Endothelial cell of umbilical vein (primary cell): Measurements from ENCODE around the gene MLANA. TPM values are rescaled to one million over a fixed set of nuclear protein-coding genes. Genes with fewer than 3 reads are reported as not detected.

ENCODE experiments used
- BruUV-seq: library from RNA; stranded (reverse); fragments of 400-500 nt; replicated peaks from 2 replicates; lab custom pipeline; 2021; lab: Mats Ljungman, UMichigan
- CTCF ChIA-PET: fragments of 300-600, 350-600 bp; sonication (Branson Sonifier 250); formaldehyde crosslinking; loops from one replicate; lab custom pipeline; 2021; ENCODE audit warnings: antibody characterized with exemption, inconsistent platforms; lab: Charles Lee
- POLR2A ChIA-PET: fragments of 300-600, 350-600 bp; sonication (Branson Sonifier 250); formaldehyde crosslinking; loops from one replicate; lab custom pipeline; 2021; ENCODE audit warnings: antibody characterized with exemption, inconsistent platforms; lab: Charles Lee
- DNase-seq: peaks from one replicate; pipeline ENCODE4 v3.0.0-alpha.2; 2011; ENCODE audit warnings: low read depth, low spot score
- FAIRE-seq: peaks from 2 replicates; lab custom pipeline; 2011; peaks lifted over from hg19 to GRCh38; lab: Jason Lieb, UNC
- H2AFZ ChIP-seq: 2 replicates; pipeline ENCODE4 v1.6.0; 2012; ENCODE audit warnings: low read depth, low read length, control low read depth, inconsistent platforms
- H3K27ac ChIP-seq: 2 replicates; pipeline ENCODE4 v1.5.1; 2011; ENCODE audit warnings: low read depth, mild to moderate bottlenecking, control low read depth, low read length, moderate library complexity; ENCODE audit not compliant: insufficient read depth
- H3K27me3 ChIP-seq, 2 experiments: 2 replicates each; pipeline versions ENCODE4 v1.6.0 to v1.6.1; 2011; ENCODE audit warnings: low read length in 2 of 2, mixed read lengths in 1 of 2; ENCODE audit not compliant: control insufficient read depth in 2 of 2, insufficient read depth in 2 of 2
- H3K36me3 ChIP-seq, 2 experiments: 2 replicates in 1 of 2; 3 replicates in 1 of 2; pipeline ENCODE4 v1.5.1; 2011; ENCODE audit warnings: low read length in 2 of 2, mild to moderate bottlenecking in 1 of 2, moderate library complexity in 1 of 2; ENCODE audit not compliant: control insufficient read depth in 2 of 2, insufficient read depth in 2 of 2; ENCODE audit errors: extremely low read depth in 1 of 2
- H3K4me1 ChIP-seq: 3 replicates; pipeline ENCODE4 v1.5.1; 2011; ENCODE audit warnings: mild to moderate bottlenecking, low read length; ENCODE audit not compliant: control insufficient read depth, insufficient read depth; ENCODE audit errors: extremely low read depth
- H3K4me2 ChIP-seq: 2 replicates; pipeline ENCODE4 v1.6.1; 2011; ENCODE audit warnings: low read length, control low read depth, mixed read lengths; ENCODE audit not compliant: insufficient read depth
- H3K4me3 ChIP-seq, 3 experiments: fragments of 200-600 bp in 1 of 3; sonication (generic), shearing (Covaris generic) in 1 of 3; replicated peaks in 1 of 3; 2 replicates each; pipeline ENCODE4 v1.5.1; 2011 to 2016; ENCODE audit warnings: control low read depth in 3 of 3, low read length in 3 of 3, mild to moderate bottlenecking in 2 of 3, inconsistent platforms in 1 of 3, low read depth in 1 of 3, moderate library complexity in 1 of 3; ENCODE audit not compliant: insufficient read depth in 1 of 3
- H3K79me2 ChIP-seq: 2 replicates; pipeline ENCODE4 v1.6.0; 2012; ENCODE audit warnings: low read length, inconsistent platforms; ENCODE audit not compliant: control insufficient read depth, insufficient read depth
- H3K9ac ChIP-seq: replicated peaks from 2 replicates; pipeline ENCODE3; 2011; ENCODE audit warnings: low read length, control low read depth; ENCODE audit not compliant: insufficient read depth; ENCODE audit errors: extremely low read depth
- H3K9me1 ChIP-seq: replicated peaks from 3 replicates; pipeline ENCODE4 v1.6.0; 2011; ENCODE audit warnings: mild to moderate bottlenecking, low read length; ENCODE audit not compliant: control insufficient read depth, insufficient read depth; ENCODE audit errors: extremely low read depth
- H3K9me3 ChIP-seq: replicated peaks from 2 replicates; pipeline ENCODE4 v1.5.1; 2012; ENCODE audit warnings: low read length, inconsistent platforms; ENCODE audit not compliant: control insufficient read depth, insufficient read depth
- H4K20me1 ChIP-seq: replicated peaks from 2 replicates; pipeline ENCODE3; 2011; ENCODE audit warnings: mild to moderate bottlenecking, low read length; ENCODE audit not compliant: control insufficient read depth, insufficient read depth; ENCODE audit errors: extremely low read depth
- CTCF ChIP-seq, 2 donors: IDR thresholded peaks; 1 replicate in 1 of 2; 2 replicates in 1 of 2; pipeline ENCODE4 v1.5.1; 2011; ENCODE audit warnings: low read length in 2 of 2, mild to moderate bottlenecking in 2 of 2, moderate library complexity in 2 of 2, control low read depth in 1 of 2, inconsistent platforms in 1 of 2, low read depth in 1 of 2; ENCODE audit not compliant: insufficient read depth in 1 of 2; ENCODE audit errors: extremely low read depth in 1 of 2
- EZH2 ChIP-seq: IDR thresholded peaks from 2 replicates; pipeline ENCODE4 v1.6.1; 2012; ENCODE audit warnings: borderline replicate concordance, low read depth, mild to moderate bottlenecking, moderate library complexity, low read length, inconsistent platforms; ENCODE audit not compliant: severe bottlenecking
- FOS ChIP-seq: IDR thresholded peaks from 2 replicates; pipeline ENCODE4 v1.6.1; 2011; ENCODE audit warnings: mild to moderate bottlenecking, low read length, moderate library complexity, borderline replicate concordance; ENCODE audit not compliant: insufficient read depth
- GATA2 ChIP-seq: IDR thresholded peaks from 2 replicates; pipeline ENCODE4 v1.7.0; 2011; ENCODE audit warnings: low read depth, mild to moderate bottlenecking, moderate library complexity, mixed read lengths, low read length; ENCODE audit not compliant: insufficient read length, insufficient read depth
- JUN ChIP-seq: IDR thresholded peaks from 2 replicates; pipeline ENCODE4 v1.6.1; 2011; ENCODE audit warnings: borderline replicate concordance, low read depth; ENCODE audit not compliant: insufficient read length, insufficient read depth
- MAX ChIP-seq: IDR thresholded peaks from 2 replicates; pipeline ENCODE4 v1.6.1; 2011; ENCODE audit not compliant: insufficient read depth, insufficient read length
- MYC ChIP-seq: IDR thresholded peaks from one replicate; pipeline ENCODE4 v1.6.1; 2011; ENCODE audit warnings: mild to moderate bottlenecking, low read depth, low read length
- POLR2A ChIP-seq: IDR thresholded peaks from 2 replicates; pipeline ENCODE4 v1.6.1; 2012; ENCODE audit warnings: low read depth, mild to moderate bottlenecking, control low read depth, low read length
- POLR2AphosphoS5 ChIP-seq: IDR thresholded peaks from 2 replicates; pipeline ENCODE4 v1.6.1; 2012; ENCODE audit warnings: low read depth, mild to moderate bottlenecking, control low read depth, low read length, moderate library complexity; ENCODE audit not compliant: insufficient read depth
- dilution Hi-C: fragments of 300-500 bp; cut with MboI; formaldehyde crosslinking; loops from one replicate; pipeline ENCODE4 v1.15.0; 2019; ENCODE audit warnings: low sequenced_read_pairs; ENCODE audit not compliant: extremely low pct_ligation_motif_present
- intact Hi-C: fragments of 100-400 bp; cut with micrococcal nuclease; formaldehyde crosslinking; loops from one replicate; pipeline ENCODE4 v1.10.0; 2022
- polyA plus RNA-seq, 4 experiments: library from polyadenylated mRNA; depleted of rRNA in 3 of 4; stranded (reverse) in 3 of 4; unstranded in 1 of 4; fragments of >200 nt; gene quantifications; 2 replicates each; pipeline versions ENCODE4 v1.2.1 to v1.2.3, GENCODE V29; 2011 to 2012; ENCODE audit warnings: missing spikeins in 1 of 4
- total RNA-seq: library from RNA; stranded (reverse); gene quantifications from 2 replicates; pipeline ENCODE4 v1.2.3, GENCODE V29; 2021

Gene MLANA
- total and polyA plus RNA-seq, 2 donors (not counting 3 experiments of a cell fraction or from before 2014, with no cell fraction given), result not detected

GRCh38 chr9:5841771-5842573 is 48.7 kb upstream of the MLANA start:
- Histone ChIP-seq H3K9ac (no peak overlapping the region), H4K20me1 (no peaks in the 10 kb centered on the region), H3K9me3 (no peaks in the 10 kb centered on the region), H3K4me3 (no peak overlapping the region), H3K4me1 (peaks cover 42% of the 10 kb centered on the region), H3K79me2 (no peaks in the 10 kb centered on the region), H3K36me3 (no peaks in the 10 kb centered on the region), H3K27me3 (no peaks in the 10 kb centered on the region), H3K9me1 (no peaks in the 10 kb centered on the region), H3K27ac (no peak overlapping the region), H3K4me2 (no peak overlapping the region), H2AFZ (no peak overlapping the region)
- dilution Hi-C loops, result no loop called here
- no peak for DNase-seq
- no peak for FAIRE-seq
- ChIA-PET CTCF (interaction anchor here (1.0 to 4.0 kb wide), 3 partner anchors 9 to 213 kb away, joined by 3 to 45 read pairs (median 4); partner anchors contain the start of gene ERMP1), POLR2A (interaction anchor here (0.6 to 0.7 kb wide), 2 partner anchors 10 to 15 kb away, joined by 3 to 4 read pairs; no protein-coding TSS in a partner anchor)
- no peak for TF ChIP-seq JUN
- no peak for TF ChIP-seq GATA2
- no peak for TF ChIP-seq CTCF (IDR thresholded peaks at IDR 0.05; ENCODE audit: extremely low read depth in 1 of 2, insufficient read depth in 1 of 2, low read depth in 1 of 2, low read length in 2 of 2)
- TF ChIP-seq EZH2, result no peak
- TF ChIP-seq MAX, result no peak
- TF ChIP-seq MYC, result no peak
- no peak for TF ChIP-seq FOS
- TF ChIP-seq POLR2AphosphoS5, result no peak
- TF ChIP-seq POLR2A, result no peak
- no TSS peak for BruUV-seq
- intact Hi-C loops, result no loop called here
